RWPE2 (cell line): ENCODE data around the gene SPATA13.

Experiments
- ATAC-seq: fragments of 200-7000 bp; cut with Tn5 transposase; 3 replicates; pipeline ENCODE4 v1.9.1; 2021; ENCODE audit warnings: low read depth
- DNase-seq: peaks from one replicate; pipeline ENCODE4 v3.0.0-alpha.2; 2020; ENCODE audit warnings: low spot score
- H3K27ac ChIP-seq: fragments of 450-650 bp; 2 replicates; pipeline ENCODE4 v1.5.1; 2017; ENCODE audit warnings: mild to moderate bottlenecking; ENCODE audit not compliant: poor library complexity, severe bottlenecking
- H3K27me3 ChIP-seq: fragments of 250-450 bp; sonication (Bioruptor Pico); 2 replicates; pipeline ENCODE4 v1.5.1; 2021; ENCODE audit warnings: mild to moderate bottlenecking, moderate library complexity; ENCODE audit not compliant: insufficient read depth, poor library complexity, severe bottlenecking
- H3K36me3 ChIP-seq: fragments of 250-450 bp; sonication (Bioruptor Pico); 2 replicates; pipeline ENCODE4 v1.5.1; 2020; ENCODE audit warnings: low read depth, mild to moderate bottlenecking, moderate library complexity
- H3K4me1 ChIP-seq: fragments of 250-450 bp; sonication (Bioruptor Pico); 2 replicates; pipeline ENCODE4 v1.5.1; 2021; ENCODE audit warnings: mild to moderate bottlenecking, moderate library complexity; ENCODE audit not compliant: insufficient read depth, poor library complexity, severe bottlenecking
- H3K4me3 ChIP-seq: fragments of 250-450 bp; sonication (Bioruptor Pico); 2 replicates; pipeline ENCODE4 v1.5.1; 2021; ENCODE audit warnings: mild to moderate bottlenecking, moderate library complexity; ENCODE audit not compliant: severe bottlenecking
- H3K9me3 ChIP-seq: fragments of 250-450 bp; sonication (Bioruptor Pico); 2 replicates; pipeline ENCODE4 v1.5.1; 2021; ENCODE audit warnings: mild to moderate bottlenecking, moderate library complexity; ENCODE audit not compliant: severe bottlenecking
- CTCF ChIP-seq: fragments of 450-650 bp; IDR thresholded peaks from one replicate; pipeline ENCODE4 v1.5.1; 2017; ENCODE audit warnings: mild to moderate bottlenecking, moderate library complexity; ENCODE audit not compliant: poor library complexity, severe bottlenecking

SPATA13 gene

DNA sequence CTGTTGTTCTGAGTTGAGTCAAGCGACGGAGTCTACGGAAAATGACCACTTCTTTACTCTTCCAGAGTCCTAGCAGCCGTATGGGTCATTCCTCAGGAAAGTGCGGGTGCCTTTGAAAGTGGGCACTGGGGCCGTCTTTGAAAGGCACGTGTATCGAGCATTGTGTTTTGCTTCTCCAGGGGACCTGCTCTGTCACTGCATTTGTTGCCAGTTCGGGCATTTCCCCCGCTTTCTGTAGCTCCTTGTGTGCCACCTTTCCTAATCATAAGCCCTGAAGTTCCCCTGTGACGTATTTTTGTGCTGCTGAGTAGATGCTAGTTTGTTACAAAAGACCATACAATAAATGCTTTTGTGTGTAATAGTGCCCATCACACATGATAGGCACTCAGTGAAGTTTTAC, 24.4 kb downstream of the SPATA13 start:
- H3K4me3 ChIP-seq, result no peak overlapping the region
- DNase-seq (no peak), ATAC-seq (no peak)
- H3K9me3 ChIP-seq, result no peaks in the 10 kb centered on the region
- no peak overlapping the region for H3K27ac ChIP-seq
- H3K27me3 ChIP-seq, result no peaks in the 10 kb centered on the region
- no peaks in the 10 kb centered on the region for H3K36me3 ChIP-seq
- no peaks in the 10 kb centered on the region for H3K4me1 ChIP-seq
- TF ChIP-seq CTCF, result no peak

DNA sequence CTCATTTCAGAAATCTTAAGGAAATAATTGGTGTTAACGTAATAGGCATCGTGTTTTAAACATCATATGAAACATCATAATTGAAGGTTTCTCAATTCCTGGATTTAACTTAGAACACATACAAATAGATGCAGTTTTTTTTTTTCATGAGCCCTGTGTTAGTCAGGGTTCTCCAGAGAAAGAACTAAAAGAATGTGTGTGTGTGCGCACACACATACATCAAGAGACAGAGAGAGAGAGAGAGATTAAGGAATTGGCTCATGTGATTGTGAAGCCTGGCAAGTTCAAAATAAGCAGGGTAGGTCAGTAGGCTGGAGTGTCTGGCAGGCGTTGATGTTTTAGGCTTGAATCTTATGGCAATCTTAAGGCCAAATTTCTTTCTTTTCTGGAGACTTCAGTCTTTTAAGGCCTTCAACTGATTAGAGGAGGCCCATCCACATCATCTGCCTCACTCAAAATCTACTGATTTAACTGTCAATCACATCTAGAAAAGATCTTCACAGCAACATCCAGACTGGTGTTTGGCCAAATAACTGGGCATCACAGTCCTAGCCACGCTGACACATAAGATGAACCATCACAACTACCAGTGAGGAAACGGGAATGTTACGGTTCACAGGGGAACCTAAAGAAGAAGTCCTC, 25.2 kb downstream of the SPATA13 start:
- H3K27me3 ChIP-seq, result no peaks in the 10 kb centered on the region
- TF ChIP-seq CTCF, result no peak
- ATAC-seq (no peak), DNase-seq (no peak)
- no peaks in the 10 kb centered on the region for H3K36me3 ChIP-seq
- no peak overlapping the region for H3K4me3 ChIP-seq
- no peaks in the 10 kb centered on the region for H3K4me1 ChIP-seq
- H3K27ac ChIP-seq, result no peak overlapping the region
- no peaks in the 10 kb centered on the region for H3K9me3 ChIP-seq

- Histone ChIP-seq H3K4me1 (no peaks in the 10 kb centered on the region), H3K27me3 (no peaks in the 10 kb centered on the region), H3K36me3 (no peaks in the 10 kb centered on the region), H3K27ac (no peak overlapping the region), H3K4me3 (no peak overlapping the region), H3K9me3 (no peaks in the 10 kb centered on the region)
- ATAC-seq (no peak), DNase-seq (no peak)
- TF ChIP-seq CTCF, result no peak
Observed at GRCh38 chr13:24187185-24187584, 26.7 kb downstream of the SPATA13 start.

GRCh38 chr13:24192057-24192810, 31.7 kb downstream of the SPATA13 start:
- no peaks in the 10 kb centered on the region for H3K4me1 ChIP-seq
- no peak overlapping the region for H3K4me3 ChIP-seq
- TF ChIP-seq CTCF, result no peak
- H3K27me3 ChIP-seq, result no peaks in the 10 kb centered on the region
- H3K9me3 ChIP-seq, result no peaks in the 10 kb centered on the region
- DNase-seq (no peak), ATAC-seq (no peak)
- H3K27ac ChIP-seq, result no peak overlapping the region
- H3K36me3 ChIP-seq, result no peaks in the 10 kb centered on the region

- TF ChIP-seq CTCF, result no peak
- H3K9me3 ChIP-seq, result no peaks in the 10 kb centered on the region
- H3K4me1 ChIP-seq, result no peaks in the 10 kb centered on the region
- no peaks in the 10 kb centered on the region for H3K36me3 ChIP-seq
- H3K27me3 ChIP-seq, result no peaks in the 10 kb centered on the region
- no peak overlapping the region for H3K4me3 ChIP-seq
- no peak overlapping the region for H3K27ac ChIP-seq
- ATAC-seq, result no peak
- no peak for DNase-seq
Observed at GRCh38 chr13:24192811-24193162, 32.3 kb downstream of the SPATA13 start.
